GM18507 (cell line): ENCODE measurements around the gene NRIP1.

ENCODE experiments used
- DNase-seq: peaks from one replicate; pipeline ENCODE4 v3.0.0; 2011; ENCODE audit warnings: low read depth; ENCODE audit not compliant: insufficient read length; ENCODE audit errors: extremely low spot score
- FAIRE-seq: peaks from 2 replicates; lab custom pipeline; 2011; peaks lifted over from hg19 to GRCh38; lab: Jason Lieb, UNC

NRIP1 gene, protein sequence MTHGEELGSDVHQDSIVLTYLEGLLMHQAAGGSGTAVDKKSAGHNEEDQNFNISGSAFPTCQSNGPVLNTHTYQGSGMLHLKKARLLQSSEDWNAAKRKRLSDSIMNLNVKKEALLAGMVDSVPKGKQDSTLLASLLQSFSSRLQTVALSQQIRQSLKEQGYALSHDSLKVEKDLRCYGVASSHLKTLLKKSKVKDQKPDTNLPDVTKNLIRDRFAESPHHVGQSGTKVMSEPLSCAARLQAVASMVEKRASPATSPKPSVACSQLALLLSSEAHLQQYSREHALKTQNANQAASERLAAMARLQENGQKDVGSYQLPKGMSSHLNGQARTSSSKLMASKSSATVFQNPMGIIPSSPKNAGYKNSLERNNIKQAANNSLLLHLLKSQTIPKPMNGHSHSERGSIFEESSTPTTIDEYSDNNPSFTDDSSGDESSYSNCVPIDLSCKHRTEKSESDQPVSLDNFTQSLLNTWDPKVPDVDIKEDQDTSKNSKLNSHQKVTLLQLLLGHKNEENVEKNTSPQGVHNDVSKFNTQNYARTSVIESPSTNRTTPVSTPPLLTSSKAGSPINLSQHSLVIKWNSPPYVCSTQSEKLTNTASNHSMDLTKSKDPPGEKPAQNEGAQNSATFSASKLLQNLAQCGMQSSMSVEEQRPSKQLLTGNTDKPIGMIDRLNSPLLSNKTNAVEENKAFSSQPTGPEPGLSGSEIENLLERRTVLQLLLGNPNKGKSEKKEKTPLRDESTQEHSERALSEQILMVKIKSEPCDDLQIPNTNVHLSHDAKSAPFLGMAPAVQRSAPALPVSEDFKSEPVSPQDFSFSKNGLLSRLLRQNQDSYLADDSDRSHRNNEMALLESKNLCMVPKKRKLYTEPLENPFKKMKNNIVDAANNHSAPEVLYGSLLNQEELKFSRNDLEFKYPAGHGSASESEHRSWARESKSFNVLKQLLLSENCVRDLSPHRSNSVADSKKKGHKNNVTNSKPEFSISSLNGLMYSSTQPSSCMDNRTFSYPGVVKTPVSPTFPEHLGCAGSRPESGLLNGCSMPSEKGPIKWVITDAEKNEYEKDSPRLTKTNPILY (N-terminal part only)

DNA sequence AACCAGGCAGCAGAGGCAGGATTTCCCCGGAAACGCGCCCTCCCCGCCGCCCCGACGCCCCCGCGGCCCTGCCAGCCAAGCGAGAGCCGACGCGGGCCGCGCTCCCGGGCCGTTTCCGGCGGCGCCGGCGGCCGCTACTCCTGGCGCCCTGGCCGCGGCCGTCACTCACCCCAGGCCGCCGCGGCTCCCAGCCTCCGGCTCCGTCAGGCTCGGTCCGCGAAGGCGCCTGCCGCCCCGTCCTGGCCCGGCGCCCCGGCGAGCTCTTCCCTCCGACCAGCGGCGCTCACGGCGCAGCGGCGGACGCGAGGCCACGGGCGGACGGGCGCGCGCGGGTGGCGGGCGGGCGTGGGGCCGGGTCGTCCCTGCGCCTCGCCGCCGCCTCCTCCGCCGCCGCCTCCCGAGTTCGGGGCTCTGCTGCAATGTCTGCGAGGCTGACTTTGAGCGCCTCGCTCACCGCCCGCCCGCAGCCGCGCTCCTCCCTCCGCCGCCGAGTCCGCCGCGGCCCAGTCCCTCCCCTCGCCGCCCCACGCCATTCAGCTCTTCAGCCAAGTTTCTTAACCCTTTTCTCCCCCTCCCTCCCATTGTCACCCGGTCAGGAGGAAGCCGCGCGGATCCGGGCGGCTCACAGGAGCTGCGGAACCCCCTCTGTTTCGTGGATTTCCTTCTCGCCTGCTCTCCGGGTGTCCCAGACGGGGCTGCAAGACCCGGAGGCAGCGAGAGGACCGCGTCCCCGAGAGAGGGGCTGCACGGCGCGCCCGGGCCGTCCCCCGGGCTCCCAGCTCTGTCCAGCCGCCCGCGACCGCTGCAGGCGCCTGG, at the start of gene NRIP1:
NRIP1 (minus strand) TSS at position 425 of the 816 bp plus-strand sequence. CDS start 96,808 bp downstream, outside the sequence.
- peak; percentile 51 for FAIRE-seq
- no peak for DNase-seq

DNA sequence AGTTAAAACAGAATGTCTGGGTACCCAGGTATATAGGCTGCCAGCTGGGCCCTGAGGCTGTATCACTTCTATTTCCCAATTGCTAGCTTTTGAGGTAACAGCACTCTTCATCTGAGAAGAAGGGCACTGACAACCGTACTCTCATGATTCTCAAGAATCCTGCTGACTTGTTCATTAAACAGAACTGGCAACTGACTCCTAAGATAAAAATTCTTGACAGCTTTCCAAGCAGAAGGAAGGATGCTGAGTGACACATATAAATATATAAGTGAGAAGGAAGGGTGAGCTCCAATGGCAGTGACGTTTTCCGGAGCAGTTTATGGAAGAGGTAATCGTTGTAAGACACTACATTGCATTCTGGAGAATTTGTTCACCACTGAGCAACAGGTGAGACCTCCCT, 48.1 kb upstream of the NRIP1 start:
- DNase-seq: no peak
- FAIRE-seq: no peak

DNA sequence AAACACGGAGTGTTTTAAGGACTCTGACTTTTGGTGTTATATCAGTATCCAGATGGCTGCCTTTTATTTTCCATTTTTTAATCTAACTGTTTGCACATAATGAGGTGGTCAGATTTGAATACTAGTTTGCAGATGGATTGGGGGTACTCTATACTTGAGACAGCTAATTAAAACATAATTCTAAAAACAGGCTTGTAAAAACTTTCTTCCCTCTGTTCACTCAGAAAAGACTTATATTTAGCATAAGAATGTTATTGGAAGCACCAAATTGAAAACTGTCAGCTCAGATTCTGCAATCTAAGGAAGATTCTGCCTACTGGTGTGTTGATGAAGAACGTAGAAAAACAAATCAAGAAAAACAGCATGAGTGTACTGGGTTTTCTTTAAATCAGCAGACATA, 44.0 kb upstream of the NRIP1 start:
- DNase-seq: no peak
- FAIRE-seq: no peak

DNA sequence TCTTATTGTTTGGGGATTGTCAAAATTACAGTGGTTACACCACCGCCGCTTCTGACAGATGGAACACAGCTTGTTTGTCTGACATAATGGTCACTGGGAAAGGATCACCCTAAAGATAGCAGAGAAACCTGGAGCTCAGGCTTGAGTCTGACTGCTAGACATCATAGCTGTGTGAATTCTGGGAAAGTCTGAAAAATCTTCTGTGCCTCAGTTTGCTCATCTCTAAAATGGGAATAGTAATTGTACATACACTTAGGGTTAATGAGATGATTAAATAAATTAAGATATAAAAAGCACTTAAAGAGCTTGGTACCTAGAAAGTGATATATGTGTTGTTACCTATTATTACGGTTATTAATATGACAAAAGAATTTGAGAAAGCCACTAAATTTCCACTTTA, 39.7 kb upstream of the NRIP1 start:
- no peak for FAIRE-seq
- DNase-seq: no peak

DNA sequence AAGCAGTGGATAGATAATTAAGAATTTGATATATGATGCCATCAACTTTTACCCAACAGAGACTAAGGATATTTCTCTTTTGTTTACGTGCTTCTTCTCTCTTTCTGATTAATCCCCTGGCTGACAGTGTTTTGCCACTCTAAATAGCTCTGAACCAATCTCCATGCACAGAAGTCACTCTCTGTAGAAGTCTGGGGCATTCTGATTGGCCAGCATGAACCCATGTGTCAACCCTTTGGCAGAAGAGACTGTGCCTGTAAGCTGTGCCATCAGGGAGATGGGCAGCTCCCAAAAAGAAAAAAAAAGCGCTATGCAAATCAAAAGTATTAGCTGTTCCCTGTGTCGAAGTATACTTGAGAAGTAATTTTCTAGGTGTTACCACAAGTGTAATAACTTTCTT, 34.1 kb upstream of the NRIP1 start:
- FAIRE-seq (no peak), DNase-seq (no peak)

DNA sequence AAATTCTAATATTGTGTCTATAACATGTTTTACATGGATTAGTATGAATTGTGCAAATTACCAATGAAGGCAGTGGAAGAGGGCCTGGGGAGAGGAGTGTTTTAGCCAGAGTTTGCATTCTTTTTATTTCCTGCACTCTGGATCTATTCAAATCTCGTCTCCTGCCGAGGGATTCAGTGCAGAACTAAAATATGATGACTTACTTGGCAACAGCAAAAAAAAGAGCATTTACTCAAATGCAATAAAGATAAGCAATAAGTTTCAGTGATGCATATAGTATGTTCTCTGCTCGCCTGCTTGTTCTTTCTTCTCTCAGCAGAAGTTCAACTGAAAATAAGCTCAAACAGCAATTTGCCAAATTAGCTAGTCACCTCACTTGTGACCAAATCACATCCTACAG, 33.4 kb upstream of the NRIP1 start:
- no peak for FAIRE-seq
- DNase-seq: no peak

DNA sequence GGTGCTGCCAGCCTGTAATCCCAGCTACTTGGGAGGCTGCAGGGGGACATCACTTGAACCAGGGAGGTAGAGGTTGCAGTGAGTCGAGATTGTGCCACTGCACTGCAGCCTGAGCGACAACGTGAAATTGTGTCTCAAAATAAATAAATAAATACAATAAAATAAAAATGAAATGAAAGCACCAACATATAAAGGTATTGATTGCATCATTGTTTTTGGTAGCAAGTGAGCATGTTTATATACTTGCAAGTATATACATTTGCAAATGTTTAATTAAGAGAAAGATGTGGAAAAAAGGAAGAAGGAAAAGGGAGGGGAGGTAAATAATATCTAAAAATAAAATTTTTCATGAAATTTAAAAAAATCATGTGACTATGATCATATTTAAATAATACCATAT, 32.8 kb upstream of the NRIP1 start:
- no peak for FAIRE-seq

DNA sequence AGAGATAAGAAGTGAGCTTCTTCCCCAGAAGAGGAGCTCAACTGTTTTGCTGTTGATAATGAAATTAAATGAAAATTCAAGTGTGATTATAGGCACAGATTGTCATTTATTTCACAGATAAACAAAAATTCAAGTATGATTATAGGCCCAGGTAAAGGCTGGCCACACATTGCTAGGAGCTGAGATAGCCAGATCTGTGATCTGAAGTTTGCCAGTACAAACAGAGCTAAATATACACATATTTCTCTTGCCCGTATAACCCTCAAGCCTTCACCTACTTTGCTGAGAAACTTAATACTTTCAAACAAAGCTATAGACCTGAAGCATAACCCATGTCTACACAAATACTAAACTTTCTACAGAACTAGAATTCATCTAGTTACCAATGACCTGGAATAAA, 31.3 kb upstream of the NRIP1 start:
- FAIRE-seq: no peak
- DNase-seq: no peak

More for the DNA sequence above, 32.8 kb upstream of the NRIP1 start:
- DNase-seq: no peak

DNA sequence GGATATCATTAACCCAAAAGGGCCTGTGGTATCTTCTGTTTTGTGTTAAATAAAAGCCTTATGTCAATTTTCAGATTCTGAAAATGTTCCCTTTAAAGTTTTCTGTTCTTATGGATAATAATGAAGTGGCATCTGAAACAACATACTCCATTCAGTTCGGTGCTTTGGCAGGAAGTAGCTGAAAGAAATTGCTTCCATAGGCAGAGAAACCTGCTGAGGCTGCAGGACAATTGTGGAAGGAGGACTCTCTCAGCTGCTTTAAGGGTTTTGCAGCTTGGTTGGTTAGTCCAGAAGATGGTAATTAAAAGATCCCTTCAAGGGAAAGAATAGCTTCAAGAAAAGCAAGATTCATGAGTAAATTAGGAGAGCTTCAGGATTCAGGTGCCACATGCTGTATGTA, 30.5 kb upstream of the NRIP1 start:
- FAIRE-seq: no peak

DNA sequence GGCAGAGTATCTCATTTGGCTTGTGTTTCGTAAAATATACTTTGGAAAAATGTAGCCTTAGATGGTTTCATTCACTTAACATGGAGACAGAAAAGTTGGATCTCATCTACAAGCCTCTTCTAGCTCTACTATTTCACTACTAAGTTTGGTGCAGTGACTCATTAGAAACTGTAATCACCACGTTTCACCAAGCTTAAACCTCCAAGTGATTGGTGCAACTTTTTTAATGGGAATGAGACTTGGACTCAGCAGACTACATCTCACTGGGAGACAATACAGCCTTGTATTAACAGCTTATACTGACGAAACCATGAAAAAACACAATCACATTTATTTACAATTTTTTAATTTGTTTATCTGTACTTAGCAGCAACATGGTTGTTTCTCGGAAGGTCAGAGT, 29.9 kb upstream of the NRIP1 start:
- FAIRE-seq (no peak), DNase-seq (no peak)

More for the DNA sequence above, 30.5 kb upstream of the NRIP1 start:
- DNase-seq: no peak

DNA sequence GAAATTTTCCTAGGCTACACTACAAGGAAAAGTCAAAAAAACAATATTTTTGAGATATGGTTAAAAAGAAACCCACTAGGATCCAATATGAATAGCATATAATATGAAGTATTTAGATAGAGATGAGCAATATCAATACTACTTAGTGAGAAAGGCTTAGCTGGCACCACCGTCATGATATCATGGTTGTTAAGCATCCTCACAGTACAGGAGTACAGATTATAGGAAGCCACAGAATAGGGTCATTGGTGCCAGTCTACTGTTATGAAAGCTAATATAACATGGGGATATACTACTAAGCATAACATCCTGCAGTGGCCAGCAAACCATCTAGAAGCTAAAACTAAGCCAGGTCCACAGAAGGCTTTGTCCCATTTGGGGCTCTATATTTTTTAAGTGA, 28.4 kb upstream of the NRIP1 start:
- DNase-seq (no peak), FAIRE-seq (no peak)

DNA sequence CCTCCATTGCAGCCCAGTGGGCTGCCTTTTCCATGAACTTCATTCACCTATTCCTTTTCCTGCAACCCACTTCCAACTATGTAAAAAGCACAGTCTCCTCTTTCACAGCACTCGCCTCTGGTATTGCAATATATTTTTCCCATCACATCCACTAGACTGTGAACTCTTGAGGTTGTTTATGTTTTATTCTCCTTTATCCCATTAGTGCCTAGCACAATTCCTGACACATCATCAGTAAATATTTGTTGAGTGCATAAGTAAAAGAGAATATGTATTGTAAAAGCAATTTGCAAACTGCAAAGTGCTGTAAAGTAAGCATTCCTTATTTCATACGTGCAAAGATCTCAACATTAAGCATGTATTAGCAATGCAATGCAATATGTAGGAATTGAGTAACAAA, 27.9 kb upstream of the NRIP1 start:
- no peak for DNase-seq
- FAIRE-seq: no peak

DNA sequence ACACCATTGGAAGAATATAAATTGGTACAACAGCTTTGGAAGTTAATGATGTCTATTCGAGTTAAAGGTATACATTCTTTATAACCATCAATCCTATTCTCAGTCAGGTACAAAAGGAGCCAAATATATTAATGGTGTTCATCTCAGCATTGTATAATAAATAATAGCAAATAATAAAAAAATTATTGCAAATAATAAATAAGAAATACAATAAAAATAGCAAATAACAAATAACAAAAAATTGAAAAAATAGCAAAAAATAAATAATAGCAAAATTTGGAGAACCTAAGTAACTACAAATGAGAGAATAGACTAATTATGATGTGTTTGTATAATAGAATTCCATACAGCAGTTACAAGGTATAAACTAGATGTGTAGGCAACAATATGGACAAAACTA, 25.6 kb upstream of the NRIP1 start:
- FAIRE-seq: no peak

DNA sequence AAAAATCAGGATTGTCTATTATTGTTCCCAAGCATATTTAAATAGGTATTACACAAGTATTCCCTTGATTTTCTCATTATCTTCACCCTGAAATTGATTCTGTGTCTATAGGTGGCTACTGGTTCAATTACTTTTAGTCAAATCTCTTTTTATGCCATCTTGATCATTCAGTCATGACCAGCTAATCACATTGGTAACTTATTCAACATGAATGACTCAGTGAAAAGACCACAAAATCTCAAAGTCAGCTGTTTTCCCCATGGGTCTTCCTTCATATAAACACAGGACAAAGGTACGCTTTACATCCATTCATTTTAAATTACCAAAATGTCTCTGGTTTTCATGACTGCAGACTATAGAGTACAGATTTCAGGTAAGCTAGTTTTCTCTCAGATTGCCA, 23.7 kb upstream of the NRIP1 start:
- FAIRE-seq (no peak), DNase-seq (no peak)

More for the DNA sequence above, 25.6 kb upstream of the NRIP1 start:
- DNase-seq: no peak

DNA sequence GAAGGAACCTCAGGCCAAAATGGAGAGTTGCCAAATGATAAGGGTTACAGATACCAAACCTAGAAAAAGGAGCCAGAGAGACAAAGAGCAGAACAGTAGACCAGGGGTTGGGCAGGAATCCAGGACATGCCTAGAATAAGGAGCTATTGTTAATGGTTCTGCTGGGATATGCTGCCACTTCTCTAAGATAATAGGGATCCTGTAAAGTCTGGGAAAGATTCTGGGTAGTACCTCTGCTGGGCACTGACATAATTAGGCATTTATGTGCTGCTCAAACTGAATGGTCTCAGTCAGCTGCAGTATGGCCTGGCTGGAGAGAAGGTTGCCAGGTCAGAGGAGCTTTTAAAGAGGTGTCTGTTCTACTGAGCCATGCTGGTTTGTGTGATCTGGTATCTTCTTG, 19.9 kb upstream of the NRIP1 start:
- no peak for DNase-seq
- no peak for FAIRE-seq

DNA sequence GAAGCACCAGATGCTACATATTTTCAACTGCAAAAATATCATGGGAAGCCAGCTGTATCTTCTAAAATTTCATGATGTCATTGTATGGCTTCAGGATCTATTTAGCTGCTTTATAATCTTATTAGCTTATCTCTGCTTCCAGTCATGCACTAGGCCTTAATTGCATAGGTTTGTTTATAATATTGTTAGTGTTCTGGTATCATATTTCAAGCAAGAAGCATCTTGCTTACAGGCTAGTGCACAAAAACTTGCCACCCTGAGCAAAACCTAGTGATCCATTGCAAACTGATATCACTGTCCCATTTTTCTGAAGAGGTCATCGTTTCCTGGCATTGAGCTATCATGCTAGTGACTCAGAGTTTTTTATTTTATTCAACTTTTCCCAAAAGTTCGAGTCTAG, 15.7 kb upstream of the NRIP1 start:
- no peak for FAIRE-seq
- no peak for DNase-seq

DNA sequence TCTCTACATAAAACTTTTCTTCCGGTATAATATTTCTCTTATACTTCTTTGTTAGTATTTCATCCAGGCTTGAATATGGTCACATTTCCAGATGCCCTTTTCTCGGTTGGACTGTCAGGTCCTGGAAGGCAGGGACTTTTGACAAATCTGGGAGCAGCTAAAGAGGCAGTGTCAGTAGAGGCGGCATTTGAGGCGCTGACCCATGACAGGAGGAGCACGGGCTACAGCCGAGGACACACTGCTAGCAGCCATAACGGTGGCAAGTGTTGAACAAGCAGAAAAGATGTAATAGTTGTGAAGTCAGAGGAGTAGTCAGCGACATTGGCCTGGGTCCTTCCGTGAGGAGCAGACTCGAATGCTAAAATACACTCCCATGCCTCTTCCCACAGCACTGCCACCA, 14.5 kb upstream of the NRIP1 start:
- no peak for DNase-seq
- FAIRE-seq: no peak

DNA sequence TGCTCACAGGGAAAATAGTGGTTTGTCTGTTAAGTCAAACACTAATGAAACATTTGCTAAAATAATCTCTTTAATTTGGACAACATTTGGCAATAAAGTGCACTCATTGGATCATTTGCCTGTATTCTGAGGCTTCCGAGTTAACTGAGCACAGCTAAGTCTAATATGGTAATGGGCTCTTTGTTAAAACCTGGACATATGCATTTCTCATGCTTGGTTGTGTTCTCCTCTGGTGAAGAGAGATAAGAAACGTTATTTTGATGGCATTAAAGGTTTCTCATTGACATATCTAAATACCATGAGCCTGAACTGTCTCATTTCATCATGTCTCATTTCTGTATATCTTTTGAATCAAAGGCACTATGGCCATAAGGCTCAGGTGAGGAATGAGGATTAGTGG, 13.4 kb upstream of the NRIP1 start:
- FAIRE-seq (no peak), DNase-seq (no peak)

DNA sequence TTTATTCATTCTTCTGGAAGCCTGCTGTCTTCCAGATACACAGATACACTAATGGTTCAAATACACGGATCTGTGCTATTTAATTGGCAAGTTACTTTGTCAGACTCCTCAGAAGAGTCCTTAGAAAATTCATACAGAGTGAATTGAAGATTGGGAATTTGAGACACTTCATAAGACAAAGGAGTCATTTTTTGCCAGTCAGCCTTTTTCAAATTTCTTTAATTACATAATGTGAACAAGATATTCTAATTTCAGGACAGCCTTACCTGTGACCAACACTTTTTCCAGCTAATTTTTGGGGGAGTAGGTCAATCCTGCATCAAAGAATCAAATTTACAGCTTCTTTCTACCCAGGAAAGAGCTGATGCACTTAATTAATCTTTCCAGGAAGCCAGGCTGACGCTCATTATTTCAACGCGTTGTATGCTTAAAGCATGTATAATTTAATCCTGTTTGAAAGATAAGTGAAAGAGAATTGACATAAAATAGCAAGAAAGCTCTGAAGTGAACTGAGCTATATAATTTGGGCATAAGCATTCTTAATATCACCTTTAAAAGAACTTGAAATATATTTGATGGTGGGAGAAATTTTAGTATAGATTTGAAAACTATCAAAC, 12.8 kb upstream of the NRIP1 start:
- no peak for DNase-seq
- no peak for FAIRE-seq
